ENCODE data around the gene MYO9B. TPM values are rescaled to one million over a fixed set of nuclear protein-coding genes. Genes with fewer than 3 reads are reported as not detected.
"Not testable (repeated sequence)": the region's sequence is repeated elsewhere in the genome, so short reads cannot be mapped to it uniquely, and the experiment has no call there.

Gene MYO9B
- total RNA-seq, 1 donor from 2014 or later, result 69.4 TPM

GRCh38 chr19:17183271-17183761 is 107.7 kb downstream of the MYO9B start:
- no peaks in the 10 kb centered on the region for H3K36me3 ChIP-seq (ENCODE audit: control insufficient read depth, insufficient read depth, low read length)
- TF ChIP-seq, protein P1, sequence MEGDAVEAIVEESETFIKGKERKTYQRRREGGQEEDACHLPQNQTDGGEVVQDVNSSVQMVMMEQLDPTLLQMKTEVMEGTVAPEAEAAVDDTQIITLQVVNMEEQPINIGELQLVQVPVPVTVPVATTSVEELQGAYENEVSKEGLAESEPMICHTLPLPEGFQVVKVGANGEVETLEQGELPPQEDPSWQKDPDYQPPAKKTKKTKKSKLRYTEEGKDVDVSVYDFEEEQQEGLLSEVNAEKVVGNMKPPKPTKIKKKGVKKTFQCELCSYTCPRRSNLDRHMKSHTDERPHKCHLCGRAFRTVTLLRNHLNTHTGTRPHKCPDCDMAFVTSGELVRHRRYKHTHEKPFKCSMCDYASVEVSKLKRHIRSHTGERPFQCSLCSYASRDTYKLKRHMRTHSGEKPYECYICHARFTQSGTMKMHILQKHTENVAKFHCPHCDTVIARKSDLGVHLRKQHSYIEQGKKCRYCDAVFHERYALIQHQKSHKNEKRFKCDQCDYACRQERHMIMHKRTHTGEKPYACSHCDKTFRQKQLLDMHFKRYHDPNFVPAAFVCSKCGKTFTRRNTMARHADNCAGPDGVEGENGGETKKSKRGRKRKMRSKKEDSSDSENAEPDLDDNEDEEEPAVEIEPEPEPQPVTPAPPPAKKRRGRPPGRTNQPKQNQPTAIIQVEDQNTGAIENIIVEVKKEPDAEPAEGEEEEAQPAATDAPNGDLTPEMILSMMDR (IDR thresholded peaks at IDR 0.05; ENCODE audit: insufficient read depth, low read length, poor library complexity, severe bottlenecking), result no peak
- H3K4me3 ChIP-seq (ENCODE audit: low read depth, low read length), result no peak overlapping the region
- DNase-seq (ENCODE audit: low read depth), result no peak
- H3K27me3 ChIP-seq (ENCODE audit: control insufficient read depth, insufficient read depth, low read length), result no peaks in the 10 kb centered on the region

GRCh38 chr19:17183858-17184321 is 108.3 kb downstream of the MYO9B start:
- TF ChIP-seq, protein P1 (IDR thresholded peaks at IDR 0.05; ENCODE audit: insufficient read depth, low read length, poor library complexity, severe bottlenecking), result no peak
- Histone ChIP-seq H3K4me3 (ENCODE audit: low read depth, low read length) (no peak overlapping the region), H3K36me3 (ENCODE audit: control insufficient read depth, insufficient read depth, low read length) (no peaks in the 10 kb centered on the region), H3K27me3 (ENCODE audit: control insufficient read depth, insufficient read depth, low read length) (no peaks in the 10 kb centered on the region)
- DNase-seq (ENCODE audit: low read depth), result no peak

DNA sequence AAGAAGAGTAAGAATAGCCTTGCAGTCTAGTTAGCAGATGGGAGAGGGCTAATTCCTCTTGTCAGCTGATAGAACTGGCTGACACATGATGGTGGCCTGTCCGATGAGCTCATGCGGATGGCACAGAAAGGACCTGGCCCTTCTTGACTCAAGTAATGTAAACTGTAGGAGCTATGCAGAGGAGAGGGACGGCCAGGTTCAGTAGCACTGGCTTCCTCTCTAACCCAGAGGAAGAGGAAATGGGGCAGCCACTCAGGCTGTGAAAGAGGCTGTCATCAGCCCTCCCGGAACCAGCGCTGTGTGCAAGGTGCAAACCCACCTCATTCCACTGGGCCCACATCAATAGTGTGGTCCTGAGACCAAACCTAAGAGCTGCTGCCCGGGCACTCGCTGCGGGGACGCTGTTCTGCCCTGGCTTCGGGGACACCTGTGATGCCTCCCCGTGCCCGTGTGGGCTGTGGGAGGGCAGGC is 108.8 kb downstream of the MYO9B start:
- no peak for DNase-seq (ENCODE audit: low read depth)
- Histone ChIP-seq H3K4me3 (ENCODE audit: low read depth, low read length) (no peak overlapping the region), H3K36me3 (ENCODE audit: control insufficient read depth, insufficient read depth, low read length) (no peaks in the 10 kb centered on the region), H3K27me3 (ENCODE audit: control insufficient read depth, insufficient read depth, low read length) (no peaks in the 10 kb centered on the region)
- TF ChIP-seq, protein P1 (IDR thresholded peaks at IDR 0.05; ENCODE audit: insufficient read depth, low read length, poor library complexity, severe bottlenecking), result no peak

DNA sequence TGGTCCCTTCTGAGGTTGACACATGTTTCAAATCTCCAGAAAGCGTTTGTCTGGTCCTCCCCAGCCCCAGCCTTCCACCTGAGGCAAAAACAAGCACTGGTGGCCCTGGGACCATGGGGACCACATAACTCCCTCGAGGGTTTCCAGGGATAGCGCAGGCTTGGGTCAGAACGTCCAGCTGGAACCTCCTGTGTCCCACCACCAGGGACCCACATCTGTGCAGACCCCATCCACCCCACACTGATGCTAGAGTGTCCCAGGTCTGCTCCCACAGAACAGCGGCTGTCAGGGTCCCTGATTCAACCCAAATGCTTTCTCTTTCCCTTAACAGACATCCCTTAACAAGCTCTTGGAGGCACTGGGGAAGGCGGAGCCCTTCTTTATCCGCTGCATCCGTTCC is 110.0 kb downstream of the MYO9B start:
- no peaks in the 10 kb centered on the region for H3K27me3 ChIP-seq (ENCODE audit: control insufficient read depth, insufficient read depth, low read length)
- no peak overlapping the region for H3K4me3 ChIP-seq (ENCODE audit: low read depth, low read length)
- DNase-seq (ENCODE audit: low read depth), result no peak
- no peaks in the 10 kb centered on the region for H3K36me3 ChIP-seq (ENCODE audit: control insufficient read depth, insufficient read depth, low read length)
- TF ChIP-seq, protein P1 (IDR thresholded peaks at IDR 0.05; ENCODE audit: insufficient read depth, low read length, poor library complexity, severe bottlenecking), result no peak

DNA sequence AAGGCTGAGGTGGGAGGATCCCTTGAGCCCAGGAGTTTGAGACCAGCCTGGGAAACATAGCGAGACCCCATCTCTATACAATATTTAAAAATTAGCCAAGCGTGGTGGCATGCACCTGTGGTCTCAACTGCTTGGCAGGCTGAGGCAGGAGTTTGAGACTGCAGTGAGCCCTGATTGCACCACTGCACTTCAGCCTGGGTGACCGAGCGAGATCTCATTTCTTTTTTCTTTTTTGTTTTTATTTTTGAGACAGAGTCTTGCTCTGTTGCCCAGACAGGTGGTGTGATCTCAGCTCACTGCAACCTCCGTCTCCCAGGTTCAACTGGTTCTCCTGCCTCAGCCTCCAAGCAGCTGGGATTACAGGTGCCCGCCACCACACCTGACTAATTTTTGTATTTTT is 116.2 kb downstream of the MYO9B start:
- DNase-seq (ENCODE audit: low read depth); H3K27me3 ChIP-seq (ENCODE audit: control insufficient read depth, insufficient read depth, low read length); H3K36me3 ChIP-seq (ENCODE audit: control insufficient read depth, insufficient read depth, low read length); H3K4me3 ChIP-seq (ENCODE audit: low read depth, low read length): not testable (repeated sequence)

DNA sequence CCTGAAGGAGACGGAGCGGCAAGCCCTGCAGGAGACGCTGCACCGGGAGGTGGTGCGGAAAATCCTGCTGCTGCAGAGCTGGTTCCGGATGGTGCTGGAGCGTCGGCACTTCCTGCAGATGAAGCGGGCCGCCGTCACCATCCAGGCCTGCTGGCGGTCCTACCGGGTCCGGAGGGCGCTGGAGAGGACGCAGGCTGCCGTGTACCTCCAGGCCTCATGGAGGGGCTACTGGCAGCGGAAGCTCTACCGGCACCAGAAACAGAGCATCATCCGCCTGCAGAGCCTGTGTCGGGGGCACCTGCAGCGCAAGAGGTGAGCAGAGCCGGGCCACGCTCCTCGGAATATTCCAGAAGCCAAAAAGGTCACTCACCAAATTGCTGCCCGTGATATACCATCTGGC is 117.2 kb downstream of the MYO9B start:
- H3K4me3 ChIP-seq (ENCODE audit: low read depth, low read length), result no peak overlapping the region
- no peaks in the 10 kb centered on the region for H3K27me3 ChIP-seq (ENCODE audit: control insufficient read depth, insufficient read depth, low read length)
- TF ChIP-seq, protein P1 (IDR thresholded peaks at IDR 0.05; ENCODE audit: insufficient read depth, low read length, poor library complexity, severe bottlenecking), result no peak
- no peak for DNase-seq (ENCODE audit: low read depth)
- no peaks in the 10 kb centered on the region for H3K36me3 ChIP-seq (ENCODE audit: control insufficient read depth, insufficient read depth, low read length)
